Myometrial cell (primary cell): ENCODE measurements around the gene GNL3. TPM values are rescaled to one million over a fixed set of nuclear protein-coding genes. Genes with fewer than 3 reads are reported as not detected.

Experiments
- total RNA-seq: library from RNA; depleted of rRNA; stranded (reverse); fragments of >200 nt; gene quantifications from 2 replicates; pipeline ENCODE4 v1.2.3, GENCODE V29; 2015

GNL3 gene
- total RNA-seq, result 94.5 and 114 TPM in 2 replicates

GRCh38 chr3:52685709-52686691 is at the start of gene GNL3, which contains the start of gene PBRM1:
TSS of gene GNL3 (plus strand) at chr3:52686032. CDS start at chr3:52686093, 61 bp downstream.
TSS of gene PBRM1 (minus strand) at chr3:52685913.

GRCh38 chr3:52705688-52706686 is 20.2 kb downstream of the GNL3 start, which contains the start of the genes GLT8D1 and SPCS1:
TSS of gene GLT8D1 (minus strand) at chr3:52705791. CDS start at chr3:52700460, 5,331 bp downstream.
TSS of gene SPCS1 (plus strand) at chr3:52706106. CDS start at chr3:52706247, 141 bp downstream.

Other genes with a start within 250 kb of the GNL3 start
- not detected in 2 replicates for gene SEMA3G, start 240.9 kb upstream of the GNL3 start, total RNA-seq
- gene TNNC1, start 232.0 kb upstream of the GNL3 start, total RNA-seq, result not detected in 2 replicates
- gene NISCH, start 230.4 kb upstream of the GNL3 start, total RNA-seq, result 26.5 and 34.7 TPM in 2 replicates
- gene STAB1, start 190.7 kb upstream of the GNL3 start, total RNA-seq, result 0.86 and 1.9 TPM in 2 replicates
- gene NT5DC2, start 152.2 kb upstream of the GNL3 start, total RNA-seq, result 205 and 221 TPM in 2 replicates
- gene UQCC5, start 149.4 kb upstream of the GNL3 start, total RNA-seq, result 1.4 and 3.5 TPM in 2 replicates
- 22.5 and 28.5 TPM in 2 replicates for gene PBRM1, start 119 bp upstream of the GNL3 start, total RNA-seq
- gene GLT8D1, start 19.8 kb downstream of the GNL3 start, total RNA-seq, result 103 and 120 TPM in 2 replicates
- 219 and 289 TPM in 2 replicates for gene SPCS1, start 20.1 kb downstream of the GNL3 start, total RNA-seq
- 11.8 and 18.1 TPM in 2 replicates for gene NEK4, start 84.9 kb downstream of the GNL3 start, total RNA-seq
- gene ITIH1, start 91.6 kb downstream of the GNL3 start, total RNA-seq, result not detected in 2 replicates
- gene ITIH3, start 108.8 kb downstream of the GNL3 start, total RNA-seq, result not detected in 2 replicates
- gene ITIH4, start 144.6 kb downstream of the GNL3 start, total RNA-seq, result 0.29 TPM in 1 of 2 replicates, not detected in the other
- gene MUSTN1, start 149.0 kb downstream of the GNL3 start, total RNA-seq, result not detected in 2 replicates
- gene STIMATE, start 211.5 kb downstream of the GNL3 start, total RNA-seq, result 13.6 and 31.7 TPM in 2 replicates